ENCODE results near the gene TUBA8. TPM values are rescaled to one million over a fixed set of nuclear protein-coding genes. Genes with fewer than 3 reads are reported as not detected.

Gene TUBA8
- total and polyA plus RNA-seq, 2 donors (not counting 3 experiments of a cell fraction or from before 2014, with no cell fraction given), result 6.9 to 8.9 TPM

DNA sequence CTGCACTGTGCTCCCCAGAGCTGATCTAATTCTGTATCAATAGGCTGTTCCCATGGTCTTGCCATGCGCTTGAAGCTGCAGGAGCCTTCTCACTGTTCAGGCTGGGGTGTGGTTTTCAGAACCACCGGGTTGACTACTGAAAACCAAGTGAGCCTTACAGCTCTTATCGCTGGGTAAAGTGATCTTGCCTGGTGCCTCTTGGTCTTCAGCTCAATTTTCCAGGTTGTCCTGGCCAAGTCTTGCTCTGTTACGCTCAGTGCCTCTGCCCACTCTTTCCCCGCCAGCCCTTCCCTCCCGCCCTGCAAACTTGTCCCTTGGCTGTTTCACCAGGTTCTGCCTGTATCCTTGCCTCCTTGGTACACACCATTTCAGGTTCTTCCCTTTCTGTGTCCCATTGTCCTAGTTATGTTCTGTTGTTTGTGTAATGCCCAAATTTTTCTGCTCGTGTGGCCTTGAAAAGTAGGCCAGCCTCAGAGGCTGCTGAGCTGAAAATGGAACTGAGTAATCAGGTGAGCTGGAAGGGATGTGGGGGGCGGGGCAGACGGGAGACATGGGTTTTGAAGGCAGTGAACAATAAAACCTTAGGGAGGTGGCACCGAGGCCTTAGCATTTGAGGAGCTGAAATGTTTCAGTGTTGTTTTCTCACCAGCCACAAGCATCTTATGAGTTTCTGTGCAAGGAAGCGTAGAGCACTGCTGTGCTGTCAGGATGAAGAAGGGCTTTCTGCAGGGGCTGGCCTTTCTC, 21.6 kb upstream of the TUBA8 start:
- DNase-seq (ENCODE audit: low read depth, low spot score) (no peak), FAIRE-seq (no peak)
- Histone ChIP-seq H3K27me3 (ENCODE audit: control insufficient read depth in 2 of 2, insufficient read depth in 2 of 2, low read length in 2 of 2) (no peaks in the 10 kb centered on the region), H3K27ac (ENCODE audit: insufficient read depth, low read depth, low read length) (no peak overlapping the region), H3K4me2 (ENCODE audit: insufficient read depth, low read length) (no peak overlapping the region), H3K4me1 (ENCODE audit: control insufficient read depth, extremely low read depth, insufficient read depth, low read length) (peaks cover 14% of the 10 kb centered on the region), H2AFZ (ENCODE audit: low read depth, low read length) (no peak overlapping the region), H4K20me1 (replicated peaks; ENCODE audit: control insufficient read depth, extremely low read depth, insufficient read depth, low read length) (no peaks in the 10 kb centered on the region), H3K79me2 (ENCODE audit: control insufficient read depth, insufficient read depth, low read length) (peaks cover 2% of the 10 kb centered on the region), H3K36me3 (ENCODE audit: control insufficient read depth in 2 of 2, extremely low read depth in 1 of 2, insufficient read depth in 2 of 2, low read length in 2 of 2) (peaks cover 6 to 27% of the 10 kb centered on the region in 2 experiments), H3K9me1 (replicated peaks; ENCODE audit: control insufficient read depth, extremely low read depth, insufficient read depth, low read length) (no peaks in the 10 kb centered on the region), H3K4me3 (replicated peaks in 1 of 3; ENCODE audit: insufficient read depth in 1 of 3, low read depth in 1 of 3, low read length in 3 of 3) (no peak overlapping the region), H3K9me3 (replicated peaks; ENCODE audit: control insufficient read depth, insufficient read depth, low read length) (no peaks in the 10 kb centered on the region), H3K9ac (replicated peaks; ENCODE audit: extremely low read depth, insufficient read depth, low read length) (no peak overlapping the region)
- CTCF ChIA-PET, result interaction anchor here (0.9 to 3.4 kb wide), 2 partner anchors 10 to 13 kb away, joined by 4 to 22 read pairs; no protein-coding TSS in a partner anchor
- dilution Hi-C loops (cut with MboI; ENCODE audit: extremely low pct_ligation_motif_present, low sequenced_read_pairs) (no loop called here), intact Hi-C loops (cut with micrococcal nuclease) (no loop called here)
- no peak for TF ChIP-seq POLR2AphosphoS5 (IDR thresholded peaks at IDR 0.05; ENCODE audit: insufficient read depth, low read depth, low read length)
- no TSS peak for BruUV-seq (replicated peaks)
- POLR2A ChIA-PET, result no interaction called here

DNA sequence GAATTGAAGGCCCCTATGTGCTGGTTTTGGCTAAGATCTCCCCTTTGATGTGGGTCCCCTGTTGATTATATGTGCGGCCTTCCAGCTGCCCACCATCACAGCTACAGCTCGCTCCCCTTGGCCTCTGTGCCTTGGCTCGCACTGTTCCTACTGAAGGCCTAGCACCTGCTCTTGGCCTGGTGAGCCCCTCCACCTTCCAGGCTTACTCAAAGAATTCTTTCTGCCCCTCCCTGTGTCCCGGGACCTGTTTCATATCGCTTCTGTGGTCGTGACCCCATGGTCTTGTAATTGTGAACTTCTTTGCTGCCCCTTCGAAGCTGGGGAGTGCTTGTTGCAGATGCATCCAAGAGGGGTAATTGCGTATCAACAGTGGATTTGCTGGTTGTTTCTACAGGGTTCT, 20.3 kb upstream of the TUBA8 start:
- intact Hi-C loops (cut with micrococcal nuclease) (loop anchor here (5.0 kb wide), 2 partner anchors 47 to 258 kb away; no protein-coding TSS in a partner anchor), dilution Hi-C loops (cut with MboI; ENCODE audit: extremely low pct_ligation_motif_present, low sequenced_read_pairs) (no loop called here)
- Histone ChIP-seq H2AFZ (ENCODE audit: low read depth, low read length) (no peak overlapping the region), H3K36me3 (ENCODE audit: control insufficient read depth in 2 of 2, extremely low read depth in 1 of 2, insufficient read depth in 2 of 2, low read length in 2 of 2) (peaks cover 1 to 21% of the 10 kb centered on the region in 2 experiments), H3K27me3 (ENCODE audit: control insufficient read depth in 2 of 2, insufficient read depth in 2 of 2, low read length in 2 of 2) (no peaks in the 10 kb centered on the region), H4K20me1 (replicated peaks; ENCODE audit: control insufficient read depth, extremely low read depth, insufficient read depth, low read length) (no peaks in the 10 kb centered on the region), H3K79me2 (ENCODE audit: control insufficient read depth, insufficient read depth, low read length) (peaks cover 2% of the 10 kb centered on the region), H3K4me2 (ENCODE audit: insufficient read depth, low read length) (no peak overlapping the region), H3K4me1 (ENCODE audit: control insufficient read depth, extremely low read depth, insufficient read depth, low read length) (peaks cover 14% of the 10 kb centered on the region), H3K4me3 (replicated peaks in 1 of 3; ENCODE audit: insufficient read depth in 1 of 3, low read depth in 1 of 3, low read length in 3 of 3) (no peak overlapping the region), H3K9ac (replicated peaks; ENCODE audit: extremely low read depth, insufficient read depth, low read length) (no peak overlapping the region), H3K9me1 (replicated peaks; ENCODE audit: control insufficient read depth, extremely low read depth, insufficient read depth, low read length) (no peaks in the 10 kb centered on the region), H3K27ac (ENCODE audit: insufficient read depth, low read depth, low read length) (no peak overlapping the region), H3K9me3 (replicated peaks; ENCODE audit: control insufficient read depth, insufficient read depth, low read length) (no peaks in the 10 kb centered on the region)
- TF ChIP-seq, protein P1, sequence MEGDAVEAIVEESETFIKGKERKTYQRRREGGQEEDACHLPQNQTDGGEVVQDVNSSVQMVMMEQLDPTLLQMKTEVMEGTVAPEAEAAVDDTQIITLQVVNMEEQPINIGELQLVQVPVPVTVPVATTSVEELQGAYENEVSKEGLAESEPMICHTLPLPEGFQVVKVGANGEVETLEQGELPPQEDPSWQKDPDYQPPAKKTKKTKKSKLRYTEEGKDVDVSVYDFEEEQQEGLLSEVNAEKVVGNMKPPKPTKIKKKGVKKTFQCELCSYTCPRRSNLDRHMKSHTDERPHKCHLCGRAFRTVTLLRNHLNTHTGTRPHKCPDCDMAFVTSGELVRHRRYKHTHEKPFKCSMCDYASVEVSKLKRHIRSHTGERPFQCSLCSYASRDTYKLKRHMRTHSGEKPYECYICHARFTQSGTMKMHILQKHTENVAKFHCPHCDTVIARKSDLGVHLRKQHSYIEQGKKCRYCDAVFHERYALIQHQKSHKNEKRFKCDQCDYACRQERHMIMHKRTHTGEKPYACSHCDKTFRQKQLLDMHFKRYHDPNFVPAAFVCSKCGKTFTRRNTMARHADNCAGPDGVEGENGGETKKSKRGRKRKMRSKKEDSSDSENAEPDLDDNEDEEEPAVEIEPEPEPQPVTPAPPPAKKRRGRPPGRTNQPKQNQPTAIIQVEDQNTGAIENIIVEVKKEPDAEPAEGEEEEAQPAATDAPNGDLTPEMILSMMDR (IDR thresholded peaks at IDR 0.05; ENCODE audit: extremely low read depth in 1 of 2, insufficient read depth in 1 of 2, low read depth in 1 of 2, low read length in 2 of 2), result no peak
- TF ChIP-seq FOS (IDR thresholded peaks at IDR 0.05; ENCODE audit: borderline replicate concordance, insufficient read depth, low read length), result no peak
- TF ChIP-seq MYC (IDR thresholded peaks at IDR 0.05; ENCODE audit: low read depth, low read length), result no peak
- TF ChIP-seq POLR2AphosphoS5 (IDR thresholded peaks at IDR 0.05; ENCODE audit: insufficient read depth, low read depth, low read length), result no peak
- TF ChIP-seq POLR2A (IDR thresholded peaks at IDR 0.05; ENCODE audit: low read depth, low read length), result no peak
- BruUV-seq (replicated peaks), result no TSS peak
- POLR2A ChIA-PET, result no interaction called here
- FAIRE-seq, result no peak
- no peak for DNase-seq (ENCODE audit: low read depth, low spot score)
- CTCF ChIA-PET, result interaction anchor here (5.3 kb wide), 1 partner anchor 13 kb away, joined by 41 read pairs; the partner anchor contains the start of gene PEX26
